HPDE6-E6E7 (cell line): Measurements from ENCODE around the gene MYL9.
"Not testable (repeated sequence)": the region's sequence is repeated elsewhere in the genome, so short reads cannot be mapped to it uniquely, and the experiment has no call there.

Experiments
- DNase-seq: peaks from one replicate; pipeline ENCODE4 v3.0.0; 2011; ENCODE audit warnings: missing footprints; ENCODE audit errors: extremely low spot score

The MYL9 gene

DNA sequence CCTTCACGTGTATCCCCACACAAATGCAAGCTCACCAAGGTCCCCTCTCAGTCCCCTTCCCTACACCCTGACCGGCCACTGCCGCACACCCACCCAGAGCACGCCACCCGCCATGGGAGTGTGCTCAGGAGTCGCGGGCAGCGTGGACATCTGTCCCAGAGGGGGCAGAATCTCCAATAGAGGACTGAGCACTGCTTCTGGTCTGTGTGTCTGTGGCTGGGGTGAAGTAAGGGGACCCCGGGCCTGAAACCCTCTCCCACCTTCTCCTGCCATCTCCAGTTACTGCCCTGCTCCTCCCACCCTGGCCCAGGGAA, 8.3 kb downstream of the MYL9 start:
- DNase-seq: no peak

DNA sequence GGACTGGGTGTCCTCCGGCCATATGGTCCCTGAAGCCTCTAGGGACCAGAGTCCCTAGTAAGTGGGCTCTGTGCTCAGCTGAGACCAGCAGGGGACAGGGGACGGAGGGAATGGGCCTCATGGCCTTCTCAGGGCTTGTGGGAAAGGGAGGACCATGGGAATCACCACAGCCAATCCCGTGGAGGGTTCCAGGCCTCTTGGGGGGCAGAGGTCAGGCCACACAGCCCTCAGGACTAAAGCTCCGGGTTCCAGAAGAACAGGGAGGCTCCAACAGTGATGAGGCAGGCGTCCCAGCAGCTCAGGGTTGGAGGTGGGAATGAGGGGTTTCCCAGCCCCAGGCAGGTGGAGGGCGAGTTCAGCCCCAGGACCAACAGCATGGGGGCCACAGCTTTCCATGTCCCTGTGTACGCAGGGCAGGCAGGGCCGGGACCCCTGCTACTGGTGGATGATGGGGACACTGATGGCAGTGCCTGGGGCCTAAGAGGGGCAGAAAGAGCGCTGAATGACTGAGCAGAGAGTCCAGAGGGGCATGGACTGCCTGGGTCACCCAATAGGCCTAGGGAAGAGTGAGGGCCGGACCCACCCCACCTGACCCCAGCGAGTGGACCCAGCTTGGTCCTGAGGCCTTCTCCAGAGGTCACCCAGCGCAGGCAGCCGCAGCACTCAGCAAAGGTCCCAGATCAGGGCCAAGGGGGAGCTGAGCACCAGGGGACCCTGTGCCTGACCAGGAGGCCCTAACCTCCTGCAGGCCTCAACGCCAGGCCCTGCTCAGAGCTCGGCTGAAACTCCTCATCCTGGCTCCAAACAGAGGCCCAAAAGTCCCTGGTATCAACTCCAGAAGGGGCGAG, 8.8 kb downstream of the MYL9 start:
- DNase-seq: no peak

DNA sequence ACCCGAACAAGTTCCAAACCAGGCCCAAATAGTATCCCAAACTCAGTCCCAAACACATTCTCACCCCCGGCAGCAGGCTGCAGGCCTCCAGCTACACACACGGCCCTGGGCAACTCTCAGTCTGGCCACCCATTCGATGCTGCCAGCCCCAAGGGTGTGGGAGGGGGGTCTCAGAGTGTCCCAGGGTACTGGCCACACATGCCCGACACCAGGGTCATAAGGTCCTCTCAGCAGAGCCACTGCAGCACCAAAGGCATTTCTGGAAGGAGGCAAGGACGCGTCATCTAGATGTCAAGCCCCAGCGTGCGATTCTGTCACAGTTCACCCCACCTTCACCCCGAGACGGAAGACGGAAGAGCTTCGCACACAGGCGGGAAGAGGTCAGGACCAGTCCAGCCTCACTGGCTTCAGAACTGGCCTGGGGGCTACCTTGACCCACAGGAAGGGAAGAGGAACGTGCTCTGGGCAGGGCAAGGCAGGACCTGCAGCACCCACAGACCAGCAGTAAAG, 9.5 kb downstream of the MYL9 start:
- DNase-seq: peak; percentile 86

DNA sequence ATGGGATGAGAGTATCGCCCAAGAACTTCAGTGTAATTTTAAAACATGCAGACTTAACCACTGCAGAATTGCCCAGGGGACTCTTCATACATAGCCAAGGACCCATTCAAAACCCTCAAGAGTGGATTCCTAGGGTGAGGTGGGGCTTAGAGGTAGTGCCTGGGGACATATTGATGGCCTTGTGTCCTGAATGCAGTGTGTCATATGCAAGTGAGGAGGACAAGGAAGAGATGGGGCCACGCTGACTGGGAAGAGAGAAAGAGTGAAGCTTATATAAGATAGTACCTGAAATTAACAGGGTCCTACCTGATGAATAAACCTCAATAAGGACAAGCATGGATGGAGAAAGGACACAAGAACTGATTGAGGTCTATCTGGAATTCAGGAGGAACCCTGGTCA, 13.9 kb downstream of the MYL9 start:
- DNase-seq: no peak

DNA sequence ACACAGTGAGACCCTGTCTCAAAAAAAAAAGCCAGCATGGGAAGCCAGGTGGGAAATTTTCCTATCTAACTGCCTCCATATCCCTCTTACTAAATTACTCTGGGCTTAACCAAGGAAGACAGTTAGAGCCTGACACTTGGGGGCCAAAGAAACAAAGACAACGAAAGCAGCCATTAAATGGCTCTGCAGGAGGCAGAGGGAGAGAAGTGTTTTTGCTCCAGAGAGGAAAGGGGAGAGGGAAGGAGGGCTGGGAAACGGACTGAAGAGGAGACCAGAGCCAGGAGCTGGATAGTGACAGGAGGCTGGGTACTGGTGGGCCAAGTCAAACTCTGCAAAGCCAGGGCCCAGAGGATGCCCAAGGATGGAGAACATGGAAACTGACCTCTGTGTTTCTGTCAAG, 21.4 kb downstream of the MYL9 start:
- no peak for DNase-seq

DNA sequence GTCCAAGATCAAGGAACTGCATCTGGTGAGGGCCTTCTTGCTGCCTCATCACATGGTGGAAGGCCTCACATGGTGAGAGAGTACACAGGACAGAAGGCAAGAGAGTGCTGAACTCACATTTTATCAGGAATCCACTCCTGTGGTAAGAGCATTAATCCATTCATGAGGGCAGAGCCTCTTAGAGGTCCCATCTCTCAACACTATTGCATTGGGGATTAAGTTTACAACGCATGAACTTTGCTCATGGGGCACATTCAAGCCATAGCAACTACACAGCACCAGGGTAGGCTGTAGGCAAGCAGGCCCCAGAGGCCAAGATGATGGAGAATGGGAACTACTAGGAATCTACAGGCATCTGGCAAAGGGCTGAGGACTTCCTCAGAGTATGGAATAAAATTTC, 22.1 kb downstream of the MYL9 start:
- no peak for DNase-seq

DNA sequence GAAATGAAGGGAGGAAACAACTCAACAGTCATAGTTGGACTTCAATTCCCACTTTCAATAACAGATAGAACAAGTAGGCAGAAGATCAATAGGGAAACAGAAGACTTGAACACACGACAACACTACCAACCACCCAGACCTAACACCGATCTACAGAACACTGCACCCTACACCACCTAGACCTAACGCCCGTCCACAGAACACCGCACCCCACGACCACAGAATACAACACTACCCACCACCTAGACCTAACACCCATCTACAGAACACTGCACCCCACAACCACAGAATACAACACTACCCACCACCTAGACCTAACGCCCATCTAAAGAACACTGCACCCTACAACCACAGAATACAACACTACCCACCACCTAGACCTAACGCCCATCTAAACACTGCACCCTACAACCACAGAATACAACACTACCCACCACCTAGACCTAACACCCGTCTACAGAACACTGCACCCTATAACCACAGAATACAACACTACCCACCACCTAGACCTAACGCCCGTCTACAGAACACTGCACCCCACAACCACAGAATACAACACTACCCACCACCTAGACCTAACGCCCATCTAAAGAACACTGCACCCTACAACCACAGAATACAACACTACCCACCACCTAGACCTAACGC, 22.9 kb downstream of the MYL9 start:
- not testable (repeated sequence) for DNase-seq

DNA sequence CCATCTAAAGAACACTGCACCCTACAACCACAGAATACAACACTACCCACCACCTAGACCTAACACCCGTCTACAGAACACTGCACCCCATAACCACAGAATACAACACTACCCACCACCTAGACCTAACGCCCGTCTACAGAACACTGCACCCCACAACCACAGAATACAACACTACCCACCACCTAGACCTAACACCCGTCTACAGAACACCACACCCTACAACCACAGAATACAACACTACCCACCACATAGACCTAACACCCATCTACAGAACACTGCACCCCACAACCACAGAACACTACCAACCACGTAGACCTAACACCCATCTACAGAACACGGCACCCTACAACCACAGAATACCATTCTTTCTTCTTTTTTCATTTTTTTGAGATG, 23.4 kb downstream of the MYL9 start:
- DNase-seq: not testable (repeated sequence)

DNA sequence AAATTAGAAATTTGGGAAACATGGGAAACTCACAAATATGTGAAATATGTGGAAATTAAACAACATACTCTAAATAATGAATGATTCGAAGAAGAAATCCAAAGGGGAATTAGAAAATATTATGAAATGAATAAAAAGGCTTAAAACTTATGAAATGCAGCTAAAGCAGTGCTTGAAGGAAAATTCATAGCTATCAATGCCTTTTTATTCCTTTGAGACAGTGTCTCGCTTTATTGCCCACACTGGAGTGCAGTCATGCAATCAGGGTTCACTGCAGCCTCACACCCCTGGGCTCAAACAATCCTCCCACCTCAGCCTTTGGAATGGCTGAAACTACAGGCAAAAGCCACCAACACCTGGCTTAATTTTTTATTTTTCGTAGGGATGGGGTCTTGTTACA, 24.2 kb downstream of the MYL9 start:
- no peak for DNase-seq

DNA sequence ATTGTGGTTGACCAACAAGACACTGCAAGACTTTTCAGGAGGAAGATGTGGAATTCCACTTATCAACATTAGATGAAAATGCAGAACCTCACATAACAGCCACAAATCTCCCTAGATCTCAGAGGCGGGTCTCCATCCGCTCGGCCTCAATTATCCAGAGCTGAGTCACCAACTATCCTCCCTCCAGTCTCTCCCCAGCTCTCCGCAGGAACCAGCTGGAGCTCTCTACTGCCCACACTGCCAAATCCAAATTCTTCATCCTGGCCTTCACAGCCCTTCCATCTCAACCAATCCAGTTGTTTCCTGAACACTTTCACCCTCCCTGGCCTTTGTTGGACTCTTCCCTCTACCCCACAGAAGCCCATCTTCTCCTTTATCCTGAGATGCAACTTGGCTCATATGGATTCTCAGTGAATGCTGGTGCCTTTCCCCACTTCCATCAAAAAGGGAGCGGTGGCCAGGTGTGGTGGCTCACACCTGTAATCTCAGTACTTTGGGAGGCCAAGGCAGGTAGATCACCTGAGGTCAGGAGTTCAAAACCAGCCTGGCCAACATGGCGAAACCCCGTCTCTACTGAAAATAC, 28.6 kb downstream of the MYL9 start:
- no peak for DNase-seq

DNA sequence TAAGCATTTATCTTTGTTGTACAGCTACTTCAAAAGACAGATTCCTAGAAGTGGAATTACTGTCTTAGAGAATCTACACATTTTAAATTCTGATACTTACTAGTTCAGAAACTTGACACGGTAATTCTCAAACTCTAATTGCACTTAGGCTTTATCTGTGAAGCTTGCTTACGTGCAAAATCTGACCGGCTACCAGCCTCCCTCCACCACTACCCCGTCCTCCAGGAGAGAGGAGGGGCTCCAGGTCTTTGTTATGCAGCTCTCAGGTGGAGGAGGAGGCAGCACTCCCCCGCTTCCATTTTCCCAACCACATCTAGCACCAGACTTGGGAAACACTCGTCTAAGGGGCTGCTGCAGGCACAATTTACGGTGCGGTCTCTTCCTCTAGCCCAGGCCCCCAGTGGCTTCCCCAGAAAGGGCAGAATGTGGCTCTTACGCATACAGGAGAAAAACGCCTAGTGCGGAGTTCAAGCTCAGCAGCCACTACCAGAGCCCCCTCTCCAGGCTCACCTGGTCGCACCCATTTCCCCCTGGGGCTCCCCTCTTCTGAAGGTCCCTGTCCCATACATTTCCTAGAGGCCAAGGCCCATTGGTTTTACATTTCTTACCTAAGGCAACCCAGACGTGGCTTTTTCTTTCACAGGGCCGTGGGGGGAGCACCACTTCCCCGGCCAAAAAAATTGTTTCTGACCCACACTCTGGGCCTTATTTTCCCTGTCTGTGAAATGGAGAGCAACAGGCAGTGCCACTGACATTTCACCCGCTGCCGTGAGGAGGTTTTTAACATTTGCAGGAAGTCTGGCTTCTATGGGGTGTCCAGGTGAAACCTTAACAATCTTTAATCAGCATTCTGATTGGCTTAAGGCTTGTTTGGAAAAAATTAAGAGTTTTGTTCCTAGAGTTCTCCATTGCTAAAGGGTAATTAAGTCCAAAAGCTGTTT, 30.5 kb downstream of the MYL9 start:
- DNase-seq: no peak

DNA sequence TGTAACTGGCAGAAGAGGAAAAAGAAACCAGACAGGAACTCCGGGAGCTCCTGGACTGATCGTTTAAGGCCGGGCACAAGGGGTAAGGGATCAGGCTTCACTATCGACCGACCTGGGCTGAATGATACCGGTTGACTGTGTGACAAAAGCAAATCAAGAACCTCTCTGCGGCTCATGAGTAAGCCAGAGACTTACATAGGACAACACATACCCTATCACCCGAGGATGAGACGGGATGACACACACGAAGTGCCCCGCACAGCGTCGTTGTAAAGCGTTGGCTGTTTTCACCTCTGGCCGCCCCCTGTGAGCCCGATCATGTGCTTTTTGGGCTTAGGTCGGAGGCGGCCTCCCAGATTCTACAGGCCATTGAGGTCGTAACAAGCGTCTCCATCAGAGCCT, 31.4 kb downstream of the MYL9 start:
- peak; percentile 50 for DNase-seq

DNA sequence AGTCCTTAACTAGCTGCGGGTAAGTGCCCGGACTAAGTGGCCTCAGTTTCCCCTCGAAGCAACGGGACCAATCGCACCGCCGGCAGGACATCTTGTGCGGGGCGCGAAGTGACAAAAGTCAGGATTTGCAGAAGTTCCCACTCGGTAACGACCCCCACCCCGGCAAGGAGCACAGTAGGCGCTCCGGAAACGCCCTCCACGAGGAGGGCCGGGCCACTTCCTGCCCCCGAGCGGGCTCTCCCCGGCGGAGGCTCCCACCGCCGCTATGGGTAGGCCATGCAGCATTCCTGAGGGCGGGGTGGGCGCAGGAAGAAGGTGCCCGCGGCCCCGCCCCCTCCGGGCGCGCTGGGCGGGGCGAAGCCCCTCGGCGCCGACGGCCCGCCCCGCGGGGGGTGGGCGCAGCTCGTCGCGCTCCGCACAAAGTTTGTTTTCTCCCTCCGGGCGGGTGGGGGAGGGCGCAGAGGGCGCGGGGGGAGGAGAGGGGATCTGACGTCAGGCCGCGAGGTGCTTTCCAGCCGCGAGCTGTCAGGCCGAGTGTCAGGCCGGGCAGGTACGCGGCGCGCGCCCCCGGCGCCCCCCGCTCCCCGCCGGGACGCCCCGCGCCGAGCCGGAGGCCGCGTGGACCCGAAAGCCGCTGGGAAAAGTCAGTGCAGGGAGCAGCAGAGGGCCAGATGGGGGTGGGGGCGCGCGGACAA, 31.9 kb downstream of the MYL9 start, which contains the start of gene TGIF2:
TSS of gene TGIF2 (plus strand) at position 495 of the 695 bp plus-strand sequence. CDS start 5,178 bp downstream, outside the sequence.
- peak; percentile 86 for DNase-seq

DNA sequence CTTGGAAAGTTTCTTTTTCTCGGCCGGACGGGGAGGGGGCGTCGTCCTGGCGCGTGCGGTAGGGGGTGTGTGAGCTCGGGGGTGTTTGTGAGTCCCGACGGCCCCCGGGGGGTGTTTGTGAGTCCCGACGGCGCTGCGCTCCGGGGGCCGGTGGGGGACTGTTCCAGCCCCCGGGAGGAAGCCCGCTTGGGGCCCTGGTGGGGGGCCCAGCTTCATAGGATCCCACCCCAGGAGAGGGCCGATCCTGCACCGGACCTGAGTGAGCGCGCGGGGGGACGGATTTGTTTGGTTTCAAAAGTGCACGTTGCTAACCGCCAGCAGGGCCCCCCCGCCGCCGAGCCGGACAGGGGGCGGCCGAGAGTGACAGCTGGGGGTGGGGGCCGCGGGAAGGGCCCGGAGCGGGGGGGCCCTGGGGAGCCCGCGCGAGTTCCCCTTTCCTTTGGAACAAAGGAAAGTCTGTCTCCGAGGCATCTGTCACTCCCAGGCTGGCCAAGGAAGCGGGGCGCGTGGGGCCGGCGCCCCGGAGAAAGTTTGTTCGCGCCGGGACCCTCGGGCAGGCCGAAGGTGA, 32.6 kb downstream of the MYL9 start:
- peak; percentile 33 for DNase-seq

DNA sequence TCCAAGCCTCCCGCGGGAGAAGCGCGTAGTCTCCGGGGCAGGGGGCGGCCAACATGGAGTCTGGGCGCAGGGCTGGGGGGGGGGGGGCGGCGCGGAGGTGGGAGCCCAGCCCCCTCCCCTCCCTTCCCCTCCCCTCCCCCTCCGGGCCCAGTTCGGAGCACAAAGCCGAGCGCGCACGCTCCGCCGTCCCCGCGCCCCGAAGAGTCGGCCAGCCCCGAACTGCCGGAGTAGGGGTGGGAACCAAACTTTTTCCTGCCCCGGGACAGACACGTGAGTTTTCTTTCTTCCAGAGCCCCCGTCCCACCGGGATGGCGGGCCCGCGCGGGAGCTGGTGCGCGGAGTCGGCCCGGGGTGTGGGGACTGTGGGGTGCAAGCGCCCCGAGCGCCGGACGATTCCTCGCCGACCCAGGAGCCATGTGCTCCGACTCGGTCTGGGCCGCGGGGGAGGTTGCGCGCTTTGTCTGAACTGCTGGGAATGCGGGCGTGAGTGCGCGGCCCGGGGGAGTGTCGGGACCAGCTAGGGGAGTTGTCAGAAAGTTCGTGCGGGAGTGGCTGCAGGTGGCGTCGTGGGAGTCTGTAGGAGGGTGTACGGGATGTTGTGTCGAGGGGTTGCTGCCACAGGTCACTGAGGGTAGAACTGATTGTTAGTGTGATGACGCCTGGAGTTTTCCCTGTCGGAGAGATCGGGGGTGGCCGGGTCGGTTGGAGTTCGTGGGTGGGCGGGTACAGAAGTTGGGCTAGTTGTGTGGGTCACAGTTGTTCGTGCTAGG, 33.2 kb downstream of the MYL9 start:
- DNase-seq: peak; percentile 66

DNA sequence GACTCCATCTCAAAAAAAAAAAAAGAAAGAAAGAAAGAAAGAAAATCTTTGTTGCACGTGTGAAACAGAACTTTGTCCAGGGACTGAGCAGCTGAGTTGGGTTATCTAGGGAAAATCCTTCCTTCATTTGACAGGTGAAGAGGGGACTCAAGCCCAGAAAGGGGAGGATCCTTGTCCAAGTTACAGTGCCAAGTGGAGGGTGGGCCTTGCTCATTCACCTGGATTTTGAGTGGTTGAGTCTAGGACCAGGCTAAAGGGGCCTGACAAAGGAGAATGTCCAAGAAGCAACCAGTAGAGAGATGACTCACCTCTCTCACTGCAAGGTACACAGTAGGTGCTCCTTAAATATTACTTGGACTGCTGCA, 34.7 kb downstream of the MYL9 start:
- DNase-seq: no peak

DNA sequence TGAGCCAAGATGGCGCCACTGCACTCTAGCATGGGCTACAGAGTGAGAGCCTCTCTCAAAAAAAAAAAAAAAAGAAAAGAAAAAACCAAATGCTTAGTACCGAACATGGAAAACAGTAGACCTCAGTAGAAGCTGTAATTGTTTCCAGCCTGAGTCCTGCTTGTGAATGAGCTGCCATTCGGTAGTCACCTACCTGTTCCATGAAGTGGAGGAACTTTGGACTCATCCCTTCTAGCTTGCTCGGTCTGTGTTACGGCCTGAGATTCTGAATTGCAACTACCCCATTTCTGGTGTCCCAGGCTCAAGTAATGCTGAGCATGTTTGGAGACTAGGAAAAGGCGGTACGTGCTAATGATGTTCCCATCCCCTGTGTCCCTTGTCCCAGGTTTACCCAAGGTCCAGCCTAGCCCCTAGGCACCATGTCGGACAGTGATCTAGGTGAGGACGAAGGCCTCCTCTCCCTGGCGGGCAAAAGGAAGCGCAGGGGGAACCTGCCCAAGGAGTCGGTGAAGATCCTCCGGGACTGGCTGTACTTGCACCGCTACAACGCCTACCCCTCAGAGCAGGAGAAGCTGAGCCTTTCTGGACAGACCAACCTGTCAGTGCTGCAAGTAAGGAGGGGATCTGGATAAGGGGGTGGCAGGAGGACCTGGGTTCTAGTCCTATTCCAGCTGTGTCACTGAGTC, 37.2 kb downstream of the MYL9 start:
- no peak for DNase-seq

DNA sequence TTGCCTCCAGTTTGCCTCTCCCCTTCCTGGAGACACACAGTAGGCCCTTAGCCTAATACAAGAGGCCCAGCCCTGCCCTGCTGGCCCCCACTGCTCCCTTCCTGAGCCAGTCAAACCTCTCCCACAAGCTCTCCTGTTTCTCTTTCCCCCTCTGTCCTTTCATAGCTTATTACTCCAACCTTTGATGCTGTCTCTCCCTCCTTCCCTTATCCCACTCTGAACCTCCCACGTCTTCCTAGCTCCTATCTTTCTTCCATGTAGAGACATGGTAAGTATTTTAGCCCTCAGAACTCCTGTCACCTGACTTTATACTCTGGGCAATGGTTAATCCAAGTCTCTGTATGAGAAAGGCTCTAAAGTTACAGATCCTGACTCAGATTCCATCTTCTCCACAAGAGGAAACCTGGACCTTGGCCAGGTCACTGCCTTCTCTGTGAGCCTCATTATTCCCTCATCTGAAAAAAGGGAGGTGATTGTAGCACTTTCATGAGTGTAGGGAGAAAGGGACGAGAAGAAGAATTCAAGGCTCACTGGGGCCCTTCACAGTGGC, 38.8 kb downstream of the MYL9 start:
- no peak for DNase-seq

DNA sequence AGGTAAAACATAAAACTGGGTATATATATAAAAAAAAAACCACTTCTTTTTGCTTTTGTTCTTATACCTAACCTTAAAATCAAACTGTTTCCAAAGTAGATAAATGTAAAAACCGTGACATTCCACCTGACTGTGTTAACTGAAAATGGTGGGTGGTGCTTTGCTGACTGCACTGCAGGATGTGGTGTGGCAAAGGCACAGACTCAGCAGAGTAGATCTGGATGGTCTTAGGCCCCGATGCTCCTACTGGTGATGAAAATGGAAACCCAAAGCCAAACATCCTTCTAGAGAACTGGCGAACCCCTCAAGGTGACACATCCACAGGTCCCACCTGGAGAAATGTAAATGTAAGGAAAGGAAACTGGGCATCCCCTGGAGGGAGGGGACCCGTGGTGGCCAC, 41.0 kb downstream of the MYL9 start:
- DNase-seq: no peak
